SK-N-SH (cell line): ENCODE results near the gene MIPEP.

Source experiments
- CHD2 ChIP-seq: fragments of 150-350 bp; IDR thresholded peaks from 2 replicates; pipeline ENCODE4 v1.6.1; 2018; ENCODE audit warnings: low read length; ENCODE audit not compliant: partially characterized antibody
- EZH2phosphoT487 ChIP-seq: fragments of 200-600 bp; sonication (generic); IDR thresholded peaks from 2 replicates; pipeline ENCODE4 v1.6.1; 2017; ENCODE audit warnings: low read depth, mixed run types, mild to moderate bottlenecking, antibody characterized with exemption, moderate library complexity, borderline replicate concordance
- FOXJ3 ChIP-seq: sonication (generic); formaldehyde crosslinking; IDR thresholded peaks from 2 replicates; pipeline ENCODE4 v1.5.1; 2020; ENCODE audit warnings: mild to moderate bottlenecking, missing genetic modification reagents
- FOXM1 ChIP-seq: IDR thresholded peaks from 2 replicates; pipeline ENCODE4 v1.4.0; 2012; ENCODE audit warnings: low read depth, mild to moderate bottlenecking
- POLR2AphosphoS5 ChIP-seq: IDR thresholded peaks from 2 replicates; pipeline ENCODE4 v1.6.1; 2012; ENCODE audit warnings: low read depth, low read length
- RCOR1 ChIP-seq: fragments of 150-350 bp; IDR thresholded peaks from 2 replicates; pipeline ENCODE4 v1.6.1; 2017; ENCODE audit warnings: antibody characterized with exemption, low read length
- TAF1 ChIP-seq: IDR thresholded peaks from 2 replicates; pipeline ENCODE4 v1.6.1; 2012; ENCODE audit warnings: low read depth, mild to moderate bottlenecking, low read length, moderate library complexity, borderline replicate concordance
- YY1 ChIP-seq: IDR thresholded peaks from 2 replicates; pipeline ENCODE4 v1.4.0; 2012; ENCODE audit warnings: low read depth, mild to moderate bottlenecking
- TF ChIP-seq, protein P1 (sequence below): fragments of 200-600 bp; sonication (generic); IDR thresholded peaks from 2 replicates; pipeline ENCODE4 v1.6.1; 2017; ENCODE audit warnings: antibody characterized with exemption, mild to moderate bottlenecking, moderate library complexity
- TF ChIP-seq, protein P2 (sequence below): IDR thresholded peaks from 2 replicates; pipeline ENCODE4 v1.4.0; 2012; ENCODE audit warnings: low read depth
- TF ChIP-seq, protein P3 (sequence below): IDR thresholded peaks from 2 replicates; pipeline ENCODE4; 2012
- TF ChIP-seq, protein P4 (sequence below): IDR thresholded peaks from 2 replicates; pipeline ENCODE4 v1.6.1; 2012; ENCODE audit warnings: mild to moderate bottlenecking, low read depth, low read length, moderate library complexity
- TF ChIP-seq, protein P5 (sequence below): IDR thresholded peaks from 2 replicates; pipeline ENCODE4 v1.4.0; 2012; ENCODE audit warnings: low read depth, borderline replicate concordance

DNA sequence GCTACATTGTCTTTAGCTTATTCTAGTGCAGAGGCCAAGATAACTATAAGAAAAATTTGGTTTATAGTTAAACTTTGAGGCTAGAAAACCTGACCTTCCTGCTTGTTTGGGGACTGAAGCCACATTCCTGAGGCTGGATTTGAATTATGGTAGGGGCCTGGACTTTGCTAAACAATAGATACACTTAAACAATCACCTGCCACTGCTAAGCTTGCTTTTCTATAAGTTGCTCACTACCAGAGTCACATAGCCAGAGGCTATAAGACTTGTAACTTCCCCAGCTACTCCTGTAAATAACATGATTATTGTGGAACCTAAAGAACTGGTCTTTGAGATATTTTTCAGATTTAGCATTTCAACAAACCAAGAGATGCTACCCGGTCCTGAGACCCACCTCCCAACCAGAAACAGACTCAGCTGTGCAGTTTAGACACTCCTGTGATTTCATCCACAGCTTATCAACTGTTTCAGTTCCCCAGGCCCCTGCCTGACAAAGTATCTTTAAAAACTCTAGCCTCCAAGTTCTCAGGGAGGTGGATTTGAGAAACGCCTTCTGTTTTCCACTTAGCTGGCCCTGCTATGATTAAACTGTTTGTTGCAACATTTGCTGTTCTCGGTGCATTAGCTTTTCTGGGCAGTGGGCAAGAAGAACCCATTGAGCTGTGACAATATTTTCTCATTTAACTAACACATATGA, 77.7 kb downstream of the MIPEP start:
- no peak for TF ChIP-seq RCOR1
- TF ChIP-seq, protein P1, sequence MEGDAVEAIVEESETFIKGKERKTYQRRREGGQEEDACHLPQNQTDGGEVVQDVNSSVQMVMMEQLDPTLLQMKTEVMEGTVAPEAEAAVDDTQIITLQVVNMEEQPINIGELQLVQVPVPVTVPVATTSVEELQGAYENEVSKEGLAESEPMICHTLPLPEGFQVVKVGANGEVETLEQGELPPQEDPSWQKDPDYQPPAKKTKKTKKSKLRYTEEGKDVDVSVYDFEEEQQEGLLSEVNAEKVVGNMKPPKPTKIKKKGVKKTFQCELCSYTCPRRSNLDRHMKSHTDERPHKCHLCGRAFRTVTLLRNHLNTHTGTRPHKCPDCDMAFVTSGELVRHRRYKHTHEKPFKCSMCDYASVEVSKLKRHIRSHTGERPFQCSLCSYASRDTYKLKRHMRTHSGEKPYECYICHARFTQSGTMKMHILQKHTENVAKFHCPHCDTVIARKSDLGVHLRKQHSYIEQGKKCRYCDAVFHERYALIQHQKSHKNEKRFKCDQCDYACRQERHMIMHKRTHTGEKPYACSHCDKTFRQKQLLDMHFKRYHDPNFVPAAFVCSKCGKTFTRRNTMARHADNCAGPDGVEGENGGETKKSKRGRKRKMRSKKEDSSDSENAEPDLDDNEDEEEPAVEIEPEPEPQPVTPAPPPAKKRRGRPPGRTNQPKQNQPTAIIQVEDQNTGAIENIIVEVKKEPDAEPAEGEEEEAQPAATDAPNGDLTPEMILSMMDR = no peak
- TF ChIP-seq, protein P2, sequence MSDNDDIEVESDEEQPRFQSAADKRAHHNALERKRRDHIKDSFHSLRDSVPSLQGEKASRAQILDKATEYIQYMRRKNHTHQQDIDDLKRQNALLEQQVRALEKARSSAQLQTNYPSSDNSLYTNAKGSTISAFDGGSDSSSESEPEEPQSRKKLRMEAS = no peak
- TF ChIP-seq, protein P3, sequence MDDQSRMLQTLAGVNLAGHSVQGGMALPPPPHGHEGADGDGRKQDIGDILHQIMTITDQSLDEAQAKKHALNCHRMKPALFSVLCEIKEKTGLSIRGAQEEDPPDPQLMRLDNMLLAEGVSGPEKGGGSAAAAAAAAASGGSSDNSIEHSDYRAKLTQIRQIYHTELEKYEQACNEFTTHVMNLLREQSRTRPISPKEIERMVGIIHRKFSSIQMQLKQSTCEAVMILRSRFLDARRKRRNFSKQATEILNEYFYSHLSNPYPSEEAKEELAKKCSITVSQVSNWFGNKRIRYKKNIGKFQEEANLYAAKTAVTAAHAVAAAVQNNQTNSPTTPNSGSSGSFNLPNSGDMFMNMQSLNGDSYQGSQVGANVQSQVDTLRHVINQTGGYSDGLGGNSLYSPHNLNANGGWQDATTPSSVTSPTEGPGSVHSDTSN = no peak
- no peak for TF ChIP-seq POLR2AphosphoS5
- TF ChIP-seq EZH2phosphoT487 = no peak
- TF ChIP-seq FOXJ3 (CRISPR knock-in tag) = no peak
- TF ChIP-seq CHD2 = no peak
- TF ChIP-seq YY1 = no peak
- no peak for TF ChIP-seq TAF1
- TF ChIP-seq, protein P4, sequence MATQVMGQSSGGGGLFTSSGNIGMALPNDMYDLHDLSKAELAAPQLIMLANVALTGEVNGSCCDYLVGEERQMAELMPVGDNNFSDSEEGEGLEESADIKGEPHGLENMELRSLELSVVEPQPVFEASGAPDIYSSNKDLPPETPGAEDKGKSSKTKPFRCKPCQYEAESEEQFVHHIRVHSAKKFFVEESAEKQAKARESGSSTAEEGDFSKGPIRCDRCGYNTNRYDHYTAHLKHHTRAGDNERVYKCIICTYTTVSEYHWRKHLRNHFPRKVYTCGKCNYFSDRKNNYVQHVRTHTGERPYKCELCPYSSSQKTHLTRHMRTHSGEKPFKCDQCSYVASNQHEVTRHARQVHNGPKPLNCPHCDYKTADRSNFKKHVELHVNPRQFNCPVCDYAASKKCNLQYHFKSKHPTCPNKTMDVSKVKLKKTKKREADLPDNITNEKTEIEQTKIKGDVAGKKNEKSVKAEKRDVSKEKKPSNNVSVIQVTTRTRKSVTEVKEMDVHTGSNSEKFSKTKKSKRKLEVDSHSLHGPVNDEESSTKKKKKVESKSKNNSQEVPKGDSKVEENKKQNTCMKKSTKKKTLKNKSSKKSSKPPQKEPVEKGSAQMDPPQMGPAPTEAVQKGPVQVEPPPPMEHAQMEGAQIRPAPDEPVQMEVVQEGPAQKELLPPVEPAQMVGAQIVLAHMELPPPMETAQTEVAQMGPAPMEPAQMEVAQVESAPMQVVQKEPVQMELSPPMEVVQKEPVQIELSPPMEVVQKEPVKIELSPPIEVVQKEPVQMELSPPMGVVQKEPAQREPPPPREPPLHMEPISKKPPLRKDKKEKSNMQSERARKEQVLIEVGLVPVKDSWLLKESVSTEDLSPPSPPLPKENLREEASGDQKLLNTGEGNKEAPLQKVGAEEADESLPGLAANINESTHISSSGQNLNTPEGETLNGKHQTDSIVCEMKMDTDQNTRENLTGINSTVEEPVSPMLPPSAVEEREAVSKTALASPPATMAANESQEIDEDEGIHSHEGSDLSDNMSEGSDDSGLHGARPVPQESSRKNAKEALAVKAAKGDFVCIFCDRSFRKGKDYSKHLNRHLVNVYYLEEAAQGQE = no peak
- TF ChIP-seq, protein P5, sequence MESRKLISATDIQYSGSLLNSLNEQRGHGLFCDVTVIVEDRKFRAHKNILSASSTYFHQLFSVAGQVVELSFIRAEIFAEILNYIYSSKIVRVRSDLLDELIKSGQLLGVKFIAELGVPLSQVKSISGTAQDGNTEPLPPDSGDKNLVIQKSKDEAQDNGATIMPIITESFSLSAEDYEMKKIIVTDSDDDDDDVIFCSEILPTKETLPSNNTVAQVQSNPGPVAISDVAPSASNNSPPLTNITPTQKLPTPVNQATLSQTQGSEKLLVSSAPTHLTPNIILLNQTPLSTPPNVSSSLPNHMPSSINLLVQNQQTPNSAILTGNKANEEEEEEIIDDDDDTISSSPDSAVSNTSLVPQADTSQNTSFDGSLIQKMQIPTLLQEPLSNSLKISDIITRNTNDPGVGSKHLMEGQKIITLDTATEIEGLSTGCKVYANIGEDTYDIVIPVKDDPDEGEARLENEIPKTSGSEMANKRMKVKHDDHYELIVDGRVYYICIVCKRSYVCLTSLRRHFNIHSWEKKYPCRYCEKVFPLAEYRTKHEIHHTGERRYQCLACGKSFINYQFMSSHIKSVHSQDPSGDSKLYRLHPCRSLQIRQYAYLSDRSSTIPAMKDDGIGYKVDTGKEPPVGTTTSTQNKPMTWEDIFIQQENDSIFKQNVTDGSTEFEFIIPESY = no peak
- no peak for TF ChIP-seq FOXM1
